ENCODE data around the gene NKG7.
A peak's percentile ranks its signal among the peaks of the same experiment; 100 is the strongest.

The NKG7 gene

GRCh38 chr19:51338563-51339312 lies 33.7 kb downstream of the NKG7 start:
- peak; percentile 87 to 88 for DNase-seq (ENCODE audit: low read depth in 2 of 2)

- no peak for DNase-seq (ENCODE audit: low read depth in 2 of 2)
These were observed 34.4 kb downstream of the NKG7 start for GRCh38 chr19:51337861-51338562.

GRCh38 chr19:51337141-51337860 lies 35.2 kb downstream of the NKG7 start:
- DNase-seq (ENCODE audit: low read depth in 2 of 2), result no peak

GRCh38 chr19:51333836-51334460 lies 38.5 kb downstream of the NKG7 start:
- no peak for DNase-seq (ENCODE audit: low read depth in 2 of 2)

GRCh38 chr19:51331716-51332115 lies 40.7 kb downstream of the NKG7 start:
- no peak for DNase-seq (ENCODE audit: low read depth in 2 of 2)

GRCh38 chr19:51331193-51331592 lies 41.3 kb downstream of the NKG7 start:
- DNase-seq (ENCODE audit: low read depth in 2 of 2), result no peak

- DNase-seq (ENCODE audit: low read depth in 2 of 2), result no peak
These were observed 42.1 kb downstream of the NKG7 start for GRCh38 chr19:51330366-51330765.

GRCh38 chr19:51329411-51329810 lies 43.0 kb downstream of the NKG7 start:
- DNase-seq (ENCODE audit: low read depth in 2 of 2), result no peak

GRCh38 chr19:51327066-51328001 lies 45.1 kb downstream of the NKG7 start:
- DNase-seq (ENCODE audit: low read depth in 2 of 2), result peak; percentile 52 to 70

GRCh38 chr19:51326216-51327065 lies 46.0 kb downstream of the NKG7 start:
- no peak for DNase-seq (ENCODE audit: low read depth in 2 of 2)

- no peak for DNase-seq (ENCODE audit: low read depth in 2 of 2)
These were observed 47.1 kb downstream of the NKG7 start for GRCh38 chr19:51325161-51325976.

- DNase-seq (ENCODE audit: low read depth in 2 of 2), result no peak
These were observed 48.3 kb downstream of the NKG7 start for GRCh38 chr19:51324167-51324481.

- DNase-seq (ENCODE audit: low read depth in 2 of 2), result no peak
These were observed 48.8 kb downstream of the NKG7 start for GRCh38 chr19:51323481-51324166.

- no peak for DNase-seq (ENCODE audit: low read depth in 2 of 2)
These were observed 50.7 kb downstream of the NKG7 start for GRCh38 chr19:51321799-51322198.
